IPS-15b (cell line): ENCODE measurements around the gene SLC38A6.
"Not testable (repeated sequence)": the region's sequence is repeated elsewhere in the genome, so short reads cannot be mapped to it uniquely, and the experiment has no call there.

Source experiments
- H3K27me3 ChIP-seq: one replicate; pipeline ENCODE4 v1.6.1; 2013; ENCODE audit warnings: low read length; ENCODE audit not compliant: control insufficient read depth, insufficient read depth
- H3K36me3 ChIP-seq: one replicate; pipeline ENCODE4 v1.6.1; 2013; ENCODE audit warnings: low read length; ENCODE audit not compliant: control insufficient read depth, insufficient read depth
- H3K4me1 ChIP-seq: one replicate; pipeline ENCODE4 v1.6.1; 2013; ENCODE audit warnings: mild to moderate bottlenecking, low read length; ENCODE audit not compliant: control insufficient read depth, insufficient read depth
- H3K4me3 ChIP-seq: one replicate; pipeline ENCODE4 v1.5.1; 2013; ENCODE audit warnings: low read depth, low read length
- H3K9ac ChIP-seq: one replicate; pipeline ENCODE4 v1.6.1; 2013; ENCODE audit warnings: low read depth, mild to moderate bottlenecking, low read length
- H3K9me3 ChIP-seq: one replicate; pipeline ENCODE4 v1.6.1; 2013; ENCODE audit warnings: mild to moderate bottlenecking, low read length; ENCODE audit not compliant: control insufficient read depth, insufficient read depth

The SLC38A6 gene

DNA sequence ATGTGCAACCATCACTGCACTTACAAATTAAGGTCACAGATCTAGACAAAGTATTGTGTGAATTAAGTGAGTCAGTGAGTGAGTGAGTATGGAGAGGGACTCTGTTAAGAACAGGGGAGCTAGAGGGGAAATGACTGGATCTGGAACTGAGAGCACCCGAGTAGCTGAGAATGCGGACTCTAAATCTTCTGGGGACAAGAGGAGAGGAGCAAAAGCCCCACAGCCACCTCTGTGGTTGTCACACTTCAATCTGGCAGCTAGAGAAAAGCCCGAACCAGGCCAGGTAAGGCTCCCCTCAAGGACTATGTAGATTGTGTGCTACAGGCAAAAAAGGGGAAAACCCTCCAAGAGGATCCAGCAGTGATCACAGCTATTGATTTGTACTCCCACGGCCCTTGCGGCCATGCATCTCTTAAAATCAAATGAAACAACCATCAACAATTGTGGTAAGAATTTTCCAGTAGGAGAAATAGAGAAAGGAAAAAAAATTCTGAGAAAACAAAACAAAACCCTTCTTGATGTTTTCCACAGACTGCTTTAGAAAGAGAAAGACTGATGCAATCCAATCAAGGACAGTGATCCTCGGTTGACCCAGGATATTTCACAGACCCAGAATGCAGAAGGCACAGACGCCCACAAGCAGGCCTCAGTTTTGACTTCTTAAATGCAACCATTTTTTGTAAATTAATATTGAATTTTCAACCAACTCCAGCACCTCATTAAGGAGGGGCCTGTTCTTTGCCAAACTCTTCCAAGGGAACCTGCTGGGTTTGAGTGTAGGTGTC lies 109.6 kb downstream of the SLC38A6 start:
- Histone ChIP-seq H3K27me3 (no peaks in the 10 kb centered on the region), H3K36me3 (no peaks in the 10 kb centered on the region), H3K4me3 (no peak overlapping the region), H3K4me1 (peaks cover 10% of the 10 kb centered on the region), H3K9ac (no peak overlapping the region), H3K9me3 (no peaks in the 10 kb centered on the region)

DNA sequence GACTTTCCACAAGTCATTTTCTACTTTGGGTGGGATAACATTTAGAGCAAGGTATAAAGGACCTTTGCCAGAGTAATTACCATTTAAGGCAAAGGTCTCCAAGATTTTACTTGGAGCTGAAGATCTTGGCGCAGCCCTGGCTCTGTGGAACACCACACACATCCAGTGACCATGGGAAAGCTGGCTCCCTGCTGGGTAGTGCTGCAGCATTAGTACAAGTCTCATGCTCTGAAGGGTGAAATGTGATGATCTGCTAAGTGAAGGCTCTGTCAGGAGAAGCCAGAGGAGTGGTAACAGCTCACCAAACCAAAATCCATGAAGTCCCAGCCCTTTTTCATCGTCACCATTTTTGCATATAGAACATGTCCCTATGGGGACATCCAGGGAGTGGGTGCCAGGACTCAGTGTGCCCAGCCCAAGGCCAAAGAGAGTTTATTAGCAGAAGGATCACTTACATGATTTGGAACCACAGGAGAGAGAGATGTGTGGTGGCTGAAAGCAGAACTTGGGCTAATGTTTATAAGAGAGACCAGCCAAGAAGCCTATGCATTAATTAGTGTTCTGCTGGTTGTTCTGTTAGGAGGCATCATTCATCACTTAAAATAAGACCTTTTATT lies 110.7 kb downstream of the SLC38A6 start:
- H3K9me3 ChIP-seq, result no peaks in the 10 kb centered on the region
- no peaks in the 10 kb centered on the region for H3K27me3 ChIP-seq
- peaks cover 10% of the 10 kb centered on the region for H3K4me1 ChIP-seq
- no peak overlapping the region for H3K9ac ChIP-seq
- H3K4me3 ChIP-seq, result no peak overlapping the region
- no peaks in the 10 kb centered on the region for H3K36me3 ChIP-seq

DNA sequence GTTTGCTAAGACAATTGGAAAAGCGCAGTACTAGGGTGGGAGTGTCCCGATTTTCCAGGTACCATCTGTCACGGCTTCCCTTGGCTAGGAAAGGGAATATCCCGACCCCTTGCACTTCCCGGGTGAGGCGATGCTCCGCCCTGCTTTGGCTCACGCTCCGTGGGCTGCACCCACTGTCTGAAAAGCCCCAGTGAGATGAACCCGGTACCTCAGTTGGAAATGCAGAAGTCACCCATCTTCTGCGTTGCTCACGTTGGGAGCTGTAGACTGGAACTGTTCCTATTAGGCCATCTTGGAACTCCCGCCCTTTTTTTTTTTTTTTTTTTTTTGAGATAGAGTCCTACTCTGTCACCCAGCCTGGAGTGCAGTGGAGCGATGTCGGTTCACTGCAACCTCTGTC lies 117.1 kb downstream of the SLC38A6 start:
- peaks cover 22% of the 10 kb centered on the region for H3K4me1 ChIP-seq
- H3K9ac ChIP-seq, H3K36me3 ChIP-seq, H3K4me3 ChIP-seq, H3K27me3 ChIP-seq, H3K9me3 ChIP-seq: not testable (repeated sequence)

DNA sequence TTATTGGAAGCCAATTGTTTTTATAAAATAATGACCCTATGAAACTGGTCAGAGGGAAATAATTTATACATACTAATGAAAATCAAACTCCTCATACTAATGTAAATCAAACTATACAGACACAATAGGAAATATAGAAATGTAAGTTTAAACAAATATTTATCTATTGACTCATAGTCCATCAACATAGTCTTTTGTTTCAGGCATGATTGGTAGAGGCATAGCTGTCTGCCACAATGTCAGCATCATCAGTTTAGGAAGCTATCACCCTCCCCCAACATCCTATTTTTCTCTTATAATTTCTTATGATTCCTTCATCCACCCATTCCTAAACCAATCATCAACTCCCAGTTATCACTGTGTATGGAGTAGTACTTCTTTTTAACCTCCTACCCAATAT lies 117.7 kb downstream of the SLC38A6 start:
- peaks cover 28% of the 10 kb centered on the region for H3K4me1 ChIP-seq
- no peak overlapping the region for H3K4me3 ChIP-seq
- H3K9ac ChIP-seq, result no peak overlapping the region
- H3K27me3 ChIP-seq, result no peaks in the 10 kb centered on the region
- H3K9me3 ChIP-seq, result peaks cover 2% of the 10 kb centered on the region
- H3K36me3 ChIP-seq, result peaks cover 6% of the 10 kb centered on the region

DNA sequence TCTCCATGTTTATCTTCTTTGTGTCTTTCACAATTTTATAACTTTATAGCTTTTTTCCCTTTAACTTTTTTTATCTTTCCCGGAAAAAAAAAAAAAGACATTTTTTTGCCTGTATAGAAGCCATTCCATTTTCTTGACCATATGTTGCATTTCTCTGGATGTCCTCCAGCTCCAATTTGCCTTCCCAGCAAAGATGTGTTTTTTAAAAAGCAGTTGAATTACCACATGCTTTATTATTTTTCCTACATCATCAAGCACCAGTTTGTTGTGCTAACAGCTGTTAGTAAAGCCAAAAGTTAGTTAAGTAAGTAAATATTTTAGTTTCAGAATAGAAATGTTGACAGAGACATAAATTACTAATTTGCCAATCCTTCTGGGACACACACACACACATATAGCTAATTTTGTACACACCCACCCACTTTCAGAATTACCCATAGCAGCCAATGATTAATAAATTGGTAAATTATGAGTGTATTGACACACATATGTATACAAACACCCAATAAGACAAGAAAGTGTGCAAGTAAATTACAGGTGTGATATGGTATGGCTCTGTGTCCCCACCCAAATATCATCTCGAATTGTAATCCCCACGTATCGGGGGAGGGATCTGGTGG lies 118.3 kb downstream of the SLC38A6 start:
- no peaks in the 10 kb centered on the region for H3K27me3 ChIP-seq
- peaks cover 34% of the 10 kb centered on the region for H3K4me1 ChIP-seq
- no peak overlapping the region for H3K9ac ChIP-seq
- H3K9me3 ChIP-seq, result peaks cover 2% of the 10 kb centered on the region
- H3K4me3 ChIP-seq, result no peak overlapping the region
- H3K36me3 ChIP-seq, result peaks cover 6% of the 10 kb centered on the region

DNA sequence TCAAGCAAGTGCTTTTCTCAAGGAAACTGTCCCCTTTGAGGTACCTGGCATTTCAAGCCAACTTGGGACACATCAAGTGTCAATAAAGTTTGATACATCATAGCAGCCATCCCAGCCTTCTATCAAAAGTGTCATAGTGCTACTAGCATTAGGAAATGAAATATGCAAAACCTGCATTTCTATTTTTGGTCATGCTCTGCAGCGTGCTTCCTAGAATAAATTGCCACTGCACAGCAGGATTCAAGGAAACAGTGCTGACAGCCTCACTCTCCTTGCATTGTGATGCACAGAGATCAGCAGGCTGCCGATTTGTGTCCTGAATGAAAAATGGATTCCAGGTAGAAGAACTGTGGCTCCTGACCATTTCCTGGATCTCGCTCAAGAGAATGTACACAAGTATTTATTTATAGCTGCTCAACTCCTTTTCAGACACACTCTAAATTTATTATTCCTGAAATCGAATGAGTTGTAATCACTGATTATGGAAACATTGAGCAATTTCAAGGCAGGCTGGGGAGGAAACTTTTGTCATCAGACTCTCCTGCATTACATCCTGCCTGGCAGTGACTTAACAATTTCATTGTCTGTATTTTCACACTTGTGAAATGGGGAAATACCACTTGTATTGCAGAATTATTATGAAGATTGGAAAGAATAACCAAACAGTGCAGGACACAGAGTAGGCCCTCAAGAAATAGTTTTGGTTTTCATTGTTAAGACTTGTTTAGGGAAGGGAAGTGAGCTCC lies 120.9 kb downstream of the SLC38A6 start:
- H3K4me1 ChIP-seq, result peaks cover 39% of the 10 kb centered on the region
- H3K4me3 ChIP-seq, result peak overlapping the region; percentile 13
- H3K9ac ChIP-seq, result no peak overlapping the region
- H3K36me3 ChIP-seq, result peaks cover 6% of the 10 kb centered on the region
- H3K9me3 ChIP-seq, result peaks cover 2% of the 10 kb centered on the region
- H3K27me3 ChIP-seq, result no peaks in the 10 kb centered on the region
